Nephron progenitor cell (in vitro differentiated cells): ENCODE results near the gene SPR.

Experiments used
- DNase-seq: peaks from one replicate; pipeline ENCODE4 v3.0.0; 2021
- H3K27ac Mint-ChIP-seq: 2 replicates; pipeline ENCODE4 v1.8.0; 2021; ENCODE audit warnings: mild to moderate bottlenecking, moderate library complexity, mixed read lengths
- H3K27me3 Mint-ChIP-seq: 2 replicates; pipeline ENCODE4 v1.8.0; 2021; ENCODE audit warnings: mild to moderate bottlenecking, low read depth, mixed read lengths; ENCODE audit not compliant: poor library complexity
- H3K36me3 Mint-ChIP-seq: 2 replicates; pipeline ENCODE4 v1.8.0; 2021; ENCODE audit warnings: low read depth, mixed read lengths
- H3K4me1 Mint-ChIP-seq: 2 replicates; pipeline ENCODE4 v1.8.0; 2021; ENCODE audit warnings: mixed read lengths
- H3K4me3 Mint-ChIP-seq: 2 replicates; pipeline ENCODE4 v1.8.0; 2021; ENCODE audit warnings: mild to moderate bottlenecking, moderate library complexity, mixed read lengths
- H3K9me3 Mint-ChIP-seq: 2 replicates; pipeline ENCODE4 v1.8.0; 2021; ENCODE audit warnings: mild to moderate bottlenecking, moderate library complexity, mixed read lengths
- TF ChIP-seq, protein P1 (sequence below): fragments of 200-600 bp; sonication (generic); IDR thresholded peaks from 2 replicates; pipeline ENCODE4 v1.5.0; 2021; ENCODE audit warnings: antibody characterized with exemption

SPR gene

DNA sequence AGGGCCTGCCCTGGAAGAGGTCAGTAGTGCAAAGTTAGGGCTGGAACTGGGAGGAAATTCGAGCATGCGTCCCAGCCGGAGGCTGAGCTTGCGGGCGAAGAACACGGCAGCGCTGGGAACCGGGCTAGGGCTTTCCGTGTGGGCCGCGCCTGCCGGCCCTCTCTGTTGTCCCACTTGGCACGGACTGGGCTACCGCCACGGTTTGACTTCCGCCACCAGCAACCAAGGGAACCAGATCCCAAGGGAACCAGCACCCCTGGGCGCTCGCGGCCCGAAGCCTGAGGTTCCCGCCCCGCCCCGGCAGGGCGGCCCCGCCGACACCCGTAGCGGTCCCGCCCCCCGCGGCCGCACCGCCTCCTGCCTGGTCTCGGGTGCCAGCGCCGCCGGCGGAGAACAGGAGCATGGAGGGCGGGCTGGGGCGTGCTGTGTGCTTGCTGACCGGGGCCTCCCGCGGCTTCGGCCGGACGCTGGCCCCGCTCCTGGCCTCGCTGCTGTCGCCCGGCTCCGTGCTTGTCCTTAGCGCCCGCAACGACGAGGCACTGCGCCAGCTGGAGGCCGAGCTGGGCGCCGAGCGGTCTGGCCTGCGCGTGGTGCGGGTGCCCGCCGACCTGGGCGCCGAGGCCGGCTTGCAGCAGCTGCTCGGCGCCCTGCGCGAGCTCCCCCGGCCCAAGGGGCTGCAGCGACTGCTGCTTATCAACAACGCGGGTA is at the start of gene SPR:
TSS of gene SPR (plus strand) at position 377 of the 708 bp plus-strand sequence. CDS start at position 402, 25 bp downstream.
- Mint-ChIP-seq H3K27ac (no peak within 1 kb of the TSS), H3K4me3 (peak within 1 kb of the TSS; percentile 82), H3K36me3 (no peaks in the 10 kb centered on the region), H3K4me1 (peaks cover 6% of the 10 kb centered on the region), H3K27me3 (peaks cover 79% of the 10 kb centered on the region), H3K9me3 (no peaks in the 10 kb centered on the region)
- peak; percentile 80 for DNase-seq
- TF ChIP-seq, protein P1, sequence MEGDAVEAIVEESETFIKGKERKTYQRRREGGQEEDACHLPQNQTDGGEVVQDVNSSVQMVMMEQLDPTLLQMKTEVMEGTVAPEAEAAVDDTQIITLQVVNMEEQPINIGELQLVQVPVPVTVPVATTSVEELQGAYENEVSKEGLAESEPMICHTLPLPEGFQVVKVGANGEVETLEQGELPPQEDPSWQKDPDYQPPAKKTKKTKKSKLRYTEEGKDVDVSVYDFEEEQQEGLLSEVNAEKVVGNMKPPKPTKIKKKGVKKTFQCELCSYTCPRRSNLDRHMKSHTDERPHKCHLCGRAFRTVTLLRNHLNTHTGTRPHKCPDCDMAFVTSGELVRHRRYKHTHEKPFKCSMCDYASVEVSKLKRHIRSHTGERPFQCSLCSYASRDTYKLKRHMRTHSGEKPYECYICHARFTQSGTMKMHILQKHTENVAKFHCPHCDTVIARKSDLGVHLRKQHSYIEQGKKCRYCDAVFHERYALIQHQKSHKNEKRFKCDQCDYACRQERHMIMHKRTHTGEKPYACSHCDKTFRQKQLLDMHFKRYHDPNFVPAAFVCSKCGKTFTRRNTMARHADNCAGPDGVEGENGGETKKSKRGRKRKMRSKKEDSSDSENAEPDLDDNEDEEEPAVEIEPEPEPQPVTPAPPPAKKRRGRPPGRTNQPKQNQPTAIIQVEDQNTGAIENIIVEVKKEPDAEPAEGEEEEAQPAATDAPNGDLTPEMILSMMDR, result no peak

GRCh38 chr2:72840066-72840465 is 47.1 kb upstream of the SPR start:
- no peaks in the 10 kb centered on the region for H3K4me1 Mint-ChIP-seq
- no peak overlapping the region for H3K27ac Mint-ChIP-seq
- H3K36me3 Mint-ChIP-seq, result no peaks in the 10 kb centered on the region
- TF ChIP-seq, protein P1, result no peak
- DNase-seq, result no peak
- H3K9me3 Mint-ChIP-seq, result no peaks in the 10 kb centered on the region
- H3K4me3 Mint-ChIP-seq, result no peak overlapping the region
- H3K27me3 Mint-ChIP-seq, result peaks cover 4% of the 10 kb centered on the region

- Mint-ChIP-seq H3K4me3 (no peak overlapping the region), H3K9me3 (no peaks in the 10 kb centered on the region), H3K27ac (no peak overlapping the region), H3K36me3 (no peaks in the 10 kb centered on the region), H3K4me1 (no peaks in the 10 kb centered on the region), H3K27me3 (no peaks in the 10 kb centered on the region)
- no peak for DNase-seq
- TF ChIP-seq, protein P1, result no peak
Measured at GRCh38 chr2:72841462-72842125, 45.6 kb upstream of the SPR start.

DNA sequence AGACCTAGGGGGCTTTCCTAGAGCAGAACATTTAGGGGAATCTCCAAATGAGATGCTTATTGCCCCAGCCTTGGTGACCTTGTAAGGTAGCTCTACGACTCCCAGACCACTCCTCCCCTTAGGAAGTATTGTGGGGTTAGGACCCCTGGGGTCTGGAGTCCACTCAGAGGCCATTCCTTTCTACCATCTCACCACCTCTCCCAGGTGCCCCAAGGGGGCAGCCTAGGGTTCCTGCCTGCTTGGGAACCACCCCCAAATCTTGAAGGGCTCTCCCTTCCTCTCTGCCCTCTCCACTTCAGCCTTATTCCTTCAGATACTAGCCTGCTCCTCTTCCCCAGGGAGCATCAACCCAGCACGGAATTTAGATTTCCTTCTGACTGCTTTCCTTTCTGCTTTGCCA is 43.9 kb upstream of the SPR start:
- no peak for DNase-seq
- Mint-ChIP-seq H3K36me3 (no peaks in the 10 kb centered on the region), H3K27ac (no peak overlapping the region), H3K9me3 (no peaks in the 10 kb centered on the region), H3K27me3 (no peaks in the 10 kb centered on the region), H3K4me3 (no peak overlapping the region), H3K4me1 (no peaks in the 10 kb centered on the region)
- TF ChIP-seq, protein P1, result no peak

- Mint-ChIP-seq H3K9me3 (no peaks in the 10 kb centered on the region), H3K36me3 (no peaks in the 10 kb centered on the region), H3K4me3 (no peak overlapping the region), H3K27me3 (peaks cover 2% of the 10 kb centered on the region), H3K4me1 (no peaks in the 10 kb centered on the region), H3K27ac (no peak overlapping the region)
- TF ChIP-seq, protein P1, result no peak
- no peak for DNase-seq
Measured at GRCh38 chr2:72846171-72847095, 40.8 kb upstream of the SPR start.
